ENCODE results near the gene CYP4X1.
"Not testable (repeated sequence)": the region's sequence is repeated elsewhere in the genome, so short reads cannot be mapped to it uniquely, and the experiment has no call there.

Gene CYP4X1, protein sequence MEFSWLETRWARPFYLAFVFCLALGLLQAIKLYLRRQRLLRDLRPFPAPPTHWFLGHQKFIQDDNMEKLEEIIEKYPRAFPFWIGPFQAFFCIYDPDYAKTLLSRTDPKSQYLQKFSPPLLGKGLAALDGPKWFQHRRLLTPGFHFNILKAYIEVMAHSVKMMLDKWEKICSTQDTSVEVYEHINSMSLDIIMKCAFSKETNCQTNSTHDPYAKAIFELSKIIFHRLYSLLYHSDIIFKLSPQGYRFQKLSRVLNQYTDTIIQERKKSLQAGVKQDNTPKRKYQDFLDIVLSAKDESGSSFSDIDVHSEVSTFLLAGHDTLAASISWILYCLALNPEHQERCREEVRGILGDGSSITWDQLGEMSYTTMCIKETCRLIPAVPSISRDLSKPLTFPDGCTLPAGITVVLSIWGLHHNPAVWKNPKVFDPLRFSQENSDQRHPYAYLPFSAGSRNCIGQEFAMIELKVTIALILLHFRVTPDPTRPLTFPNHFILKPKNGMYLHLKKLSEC

DNA sequence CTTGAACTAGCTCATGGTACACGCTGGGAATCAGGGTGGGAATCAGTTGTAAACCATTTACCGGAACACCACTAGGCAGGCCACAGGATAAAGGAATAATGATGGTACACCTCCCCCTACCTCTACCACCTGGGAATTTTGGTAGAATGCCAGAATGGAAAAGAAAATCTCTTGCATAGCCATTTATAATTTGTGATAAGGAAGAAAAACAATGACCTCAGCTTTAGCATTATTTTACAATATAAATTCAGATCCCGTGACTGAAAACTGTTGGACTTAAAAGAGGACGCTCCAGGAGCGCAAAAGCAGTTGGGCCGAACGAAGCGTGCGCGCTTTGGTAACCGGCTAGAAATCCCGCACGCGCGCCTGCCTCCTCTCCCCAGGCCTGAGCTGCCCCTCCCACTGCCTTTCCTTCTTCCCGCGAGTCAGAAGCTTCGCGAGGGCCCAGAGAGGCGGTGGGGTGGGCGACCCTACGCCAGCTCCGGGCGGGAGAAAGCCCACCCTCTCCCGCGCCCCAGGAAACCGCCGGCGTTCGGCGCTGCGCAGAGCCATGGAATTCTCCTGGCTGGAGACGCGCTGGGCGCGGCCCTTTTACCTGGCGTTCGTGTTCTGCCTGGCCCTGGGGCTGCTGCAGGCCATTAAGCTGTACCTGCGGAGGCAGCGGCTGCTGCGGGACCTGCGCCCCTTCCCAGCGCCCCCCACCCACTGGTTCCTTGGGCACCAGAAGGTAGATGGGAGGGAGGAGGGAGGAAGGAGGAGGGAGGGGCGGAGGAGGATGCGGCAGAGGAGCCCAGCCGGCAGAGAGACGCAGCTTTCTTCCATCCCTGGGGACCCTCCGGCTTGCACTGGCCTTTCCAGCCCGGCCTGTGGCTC is at the start of gene CYP4X1:
Gene CYP4X1, plus strand, starts transcription at position 402 of the 873 bp plus-strand sequence. Its CDS starts 149 bp downstream, at position 551.
- DNase-seq = no peak

DNA sequence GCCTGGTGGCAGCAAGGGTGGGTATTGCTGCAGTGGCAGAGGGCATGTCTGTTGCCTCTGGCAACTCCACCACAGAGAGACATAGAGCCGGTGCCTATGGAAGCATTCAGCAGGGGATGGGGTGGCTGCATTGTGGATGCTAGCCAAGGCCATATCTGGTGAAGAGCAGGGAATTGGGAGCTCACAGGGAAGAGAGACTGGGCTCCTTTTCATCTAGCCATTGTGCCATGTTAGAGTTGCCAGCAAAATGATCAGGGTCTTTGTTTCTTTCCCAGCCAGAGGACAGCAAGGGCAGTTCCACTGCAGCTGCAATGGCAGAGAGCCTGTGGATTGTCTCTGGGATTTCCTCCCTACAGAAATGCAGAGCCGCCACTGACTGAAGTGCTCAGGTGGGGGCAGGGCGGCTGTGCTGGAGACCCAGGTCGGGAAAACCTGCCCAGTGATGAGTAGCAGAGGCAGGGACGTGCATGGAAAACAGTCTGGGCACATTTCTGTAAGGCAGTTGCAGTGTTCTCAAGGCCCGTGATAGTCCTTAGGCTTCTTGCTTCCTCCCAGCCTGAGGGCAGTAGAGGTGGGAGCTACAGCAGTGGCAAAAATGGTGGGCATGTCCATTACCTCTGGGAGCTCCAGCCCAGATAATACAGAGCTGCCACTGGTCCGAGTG is 40.2 kb upstream of the CYP4X1 start:
- no peak for DNase-seq

GRCh38 chr1:46983830-46984586 is 39.5 kb upstream of the CYP4X1 start:
- no peak for DNase-seq

GRCh38 chr1:46990541-46990940 is 32.9 kb upstream of the CYP4X1 start:
- not testable (repeated sequence) for DNase-seq

- no peak for DNase-seq
Measured at GRCh38 chr1:46991083-46991923, 32.2 kb upstream of the CYP4X1 start.

- no peak for DNase-seq
Measured at GRCh38 chr1:46996659-46997281, 26.7 kb upstream of the CYP4X1 start.

DNA sequence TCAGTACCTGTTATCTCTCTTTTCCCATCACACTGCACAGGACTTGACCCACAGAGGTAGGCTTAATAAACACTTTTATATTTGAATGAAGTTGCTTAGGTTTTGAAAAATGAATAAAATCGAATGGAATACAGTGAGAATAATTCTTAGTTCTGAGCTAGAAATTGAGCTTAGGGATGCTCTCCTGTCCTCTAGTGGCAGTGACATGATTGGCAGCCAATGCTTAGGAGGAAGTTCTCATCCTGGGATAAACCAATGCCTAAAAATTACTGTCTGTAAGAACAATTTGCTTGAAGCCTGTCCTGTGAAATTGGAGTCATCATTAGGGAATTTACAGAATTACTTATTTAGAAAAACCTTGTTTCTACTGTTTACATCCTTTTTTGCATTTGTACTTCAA is 21.3 kb upstream of the CYP4X1 start:
- no peak for DNase-seq

- no peak for DNase-seq
Measured at GRCh38 chr1:47003896-47004403, 19.5 kb upstream of the CYP4X1 start.

GRCh38 chr1:47006437-47006836 is 17.0 kb upstream of the CYP4X1 start:
- not testable (repeated sequence) for DNase-seq

- no peak for DNase-seq
Measured at GRCh38 chr1:47013293-47013692, 10.2 kb upstream of the CYP4X1 start.

DNA sequence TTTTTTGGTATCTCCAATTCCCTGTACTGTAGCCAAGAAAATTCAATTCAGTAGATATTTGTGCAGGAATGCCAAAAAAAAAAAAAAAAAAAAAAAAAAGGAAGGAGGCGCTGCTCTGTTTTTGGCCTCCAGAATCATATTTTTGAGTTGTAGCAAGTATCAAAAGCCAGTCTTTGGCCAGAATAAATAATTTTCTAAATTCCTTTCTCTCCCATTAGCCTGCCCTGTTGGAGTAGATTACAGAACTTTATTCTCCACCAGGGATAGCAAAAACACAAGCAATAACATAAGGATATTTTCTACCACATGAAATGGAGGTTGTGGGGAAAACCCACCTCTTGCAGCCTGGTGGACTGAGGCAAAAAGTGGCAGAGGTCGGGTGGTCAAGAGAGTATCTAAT is 2.4 kb upstream of the CYP4X1 start:
- DNase-seq = no peak

- no peak for DNase-seq
Measured at GRCh38 chr1:47024141-47024801, 802 bp downstream of the CYP4X1 start.

- DNase-seq = no peak
Measured at GRCh38 chr1:47030170-47030805, 6.8 kb downstream of the CYP4X1 start.

GRCh38 chr1:47031059-47031458 is 7.6 kb downstream of the CYP4X1 start:
- no peak for DNase-seq

DNA sequence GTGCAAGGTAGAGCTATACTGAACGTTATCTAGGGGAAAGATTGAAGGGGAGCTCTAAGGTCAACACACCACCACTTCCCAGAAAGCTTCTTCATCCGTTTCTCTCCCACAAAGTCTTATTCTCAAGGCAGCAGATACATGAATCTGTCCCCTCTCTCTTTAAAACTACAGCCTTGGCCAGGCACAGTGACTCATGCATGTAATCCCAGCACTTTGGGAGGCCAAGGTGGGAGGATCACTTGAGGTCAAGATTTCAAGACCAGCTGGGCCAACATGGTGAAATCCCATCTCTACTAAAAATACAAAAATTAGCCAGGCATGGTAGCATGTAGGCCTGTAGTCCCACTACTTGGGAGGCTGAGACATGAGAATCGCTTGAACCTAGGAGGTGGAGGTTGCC is 8.1 kb downstream of the CYP4X1 start:
- DNase-seq = no peak

GRCh38 chr1:47036764-47037163 is 13.3 kb downstream of the CYP4X1 start:
- DNase-seq = no peak

DNA sequence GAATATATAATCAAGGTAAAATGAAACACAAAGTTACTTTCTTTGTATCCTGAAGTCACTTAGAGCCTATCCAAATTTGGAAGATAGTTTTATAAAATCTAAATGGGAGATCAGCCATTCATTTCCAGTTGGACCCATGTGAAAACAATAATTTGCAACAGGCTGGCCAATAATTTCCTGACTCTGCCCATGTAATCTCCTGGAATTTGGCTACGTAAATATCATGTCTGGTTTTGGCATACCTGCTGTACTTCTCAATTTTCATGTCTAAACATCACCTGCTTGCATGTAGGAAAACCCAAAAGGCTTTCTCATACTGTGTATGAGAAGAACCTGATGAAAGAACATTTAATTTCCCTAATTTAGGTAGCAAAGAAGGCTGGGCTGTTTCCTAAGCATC is 35.9 kb downstream of the CYP4X1 start:
- DNase-seq = no peak

- no peak for DNase-seq
Measured at GRCh38 chr1:47067097-47067594, 43.7 kb downstream of the CYP4X1 start, which contains the start of gene CYP4Z1. CYP4Z1 (plus strand) TSS chr1:47067231; CDS start chr1:47067491, 260 bp downstream.

GRCh38 chr1:47069080-47069479 is 45.6 kb downstream of the CYP4X1 start:
- not testable (repeated sequence) for DNase-seq

Data from CD4-positive, alpha-beta T cell treated with Interleukin-4 for 4 hours (primary cell).